Measurements from ENCODE around the gene NUP35. TPM values are rescaled to one million over a fixed set of nuclear protein-coding genes. Genes with fewer than 3 reads are reported as not detected.

Gene NUP35
- total RNA-seq, 4 donors from 2014 or later: 8.7 to 27.0 (median 15.6) TPM

- Histone ChIP-seq H3K36me3 (no peaks in the 10 kb centered on the region), H3K9me3 (no peaks in the 10 kb centered on the region), H3K27me3 (no peaks in the 10 kb centered on the region), H3K4me3 (no peak overlapping the region), H3K4me1 (peaks cover 0 to 13% (median 4%) of the 10 kb centered on the region in 4 donors), H3K27ac (no peak overlapping the region)
- DNase-seq (ENCODE audit: low spot score in 2 of 2): no peak
- WGBS, 2 donors: 13 to 20% methylated on average over 1 of the region's 1 CpG
- TF ChIP-seq EP300 (IDR thresholded peaks at IDR 0.05) (no peak), POLR2A (IDR thresholded peaks at IDR 0.05) (no peak), CTCF (IDR thresholded peaks at IDR 0.05) (no peak)
These were observed 42.3 kb upstream of the NUP35 start for GRCh38 chr2:183081911-183082310.

GRCh38 chr2:183088061-183088460 lies 36.2 kb upstream of the NUP35 start:
- no peak for DNase-seq (ENCODE audit: low spot score in 2 of 2)
- 83% methylated on average over 3 of the region's 3 CpGs for WGBS, 2 donors
- Histone ChIP-seq H3K4me3 (no peak overlapping the region), H3K4me1 (no peaks in the 10 kb centered on the region), H3K9me3 (no peaks in the 10 kb centered on the region), H3K27me3 (no peaks in the 10 kb centered on the region), H3K36me3 (peaks cover 0 to 4% (median 0%) of the 10 kb centered on the region in 3 donors), H3K27ac (no peak overlapping the region)
- no peak for TF ChIP-seq EP300 (IDR thresholded peaks at IDR 0.05)
- no peak for TF ChIP-seq CTCF (IDR thresholded peaks at IDR 0.05)
- no peak for TF ChIP-seq POLR2A (IDR thresholded peaks at IDR 0.05)

- Histone ChIP-seq H3K4me1 (no peaks in the 10 kb centered on the region), H3K9me3 (no peaks in the 10 kb centered on the region), H3K27ac (no peak overlapping the region), H3K4me3 (no peak overlapping the region), H3K27me3 (no peaks in the 10 kb centered on the region), H3K36me3 (peaks cover 0 to 4% (median 0%) of the 10 kb centered on the region in 3 donors)
- DNase-seq (ENCODE audit: low spot score in 2 of 2): no peak
- TF ChIP-seq EP300 (IDR thresholded peaks at IDR 0.05) (no peak), POLR2A (IDR thresholded peaks at IDR 0.05) (no peak), CTCF (IDR thresholded peaks at IDR 0.05) (no peak)
- WGBS, 2 donors: 94 to 96% methylated on average over 6 of the region's 6 CpGs
These were observed 34.9 kb upstream of the NUP35 start for GRCh38 chr2:183089192-183089851.

- Histone ChIP-seq H3K4me1 (no peaks in the 10 kb centered on the region), H3K9me3 (no peaks in the 10 kb centered on the region), H3K4me3 (no peak overlapping the region), H3K36me3 (peaks cover 0 to 4% (median 0%) of the 10 kb centered on the region in 3 donors), H3K27me3 (no peaks in the 10 kb centered on the region), H3K27ac (no peak overlapping the region)
- 88 to 93% methylated on average over 7 of the region's 7 CpGs for WGBS, 2 donors
- no peak for DNase-seq (ENCODE audit: low spot score in 2 of 2)
- TF ChIP-seq POLR2A (IDR thresholded peaks at IDR 0.05) (no peak), CTCF (IDR thresholded peaks at IDR 0.05) (no peak), EP300 (IDR thresholded peaks at IDR 0.05) (no peak)
These were observed 32.8 kb upstream of the NUP35 start for GRCh38 chr2:183091318-183091953.

- no peak overlapping the region for H3K27ac ChIP-seq
- no peak for DNase-seq (ENCODE audit: low spot score in 2 of 2)
- 90 to 91% methylated on average over 2 of the region's 2 CpGs for WGBS, 2 donors
- H3K36me3 ChIP-seq: peaks cover 0 to 4% (median 0%) of the 10 kb centered on the region in 3 donors
- H3K9me3 ChIP-seq: no peaks in the 10 kb centered on the region
- TF ChIP-seq CTCF (IDR thresholded peaks at IDR 0.05) (no peak), EP300 (IDR thresholded peaks at IDR 0.05) (no peak), POLR2A (IDR thresholded peaks at IDR 0.05) (no peak)
- no peak overlapping the region for H3K4me3 ChIP-seq
- no peaks in the 10 kb centered on the region for H3K27me3 ChIP-seq
- H3K4me1 ChIP-seq: no peaks in the 10 kb centered on the region
These were observed 32.3 kb upstream of the NUP35 start for GRCh38 chr2:183091954-183092345.
